Measurements from ENCODE around the gene COBL.

The COBL gene

DNA sequence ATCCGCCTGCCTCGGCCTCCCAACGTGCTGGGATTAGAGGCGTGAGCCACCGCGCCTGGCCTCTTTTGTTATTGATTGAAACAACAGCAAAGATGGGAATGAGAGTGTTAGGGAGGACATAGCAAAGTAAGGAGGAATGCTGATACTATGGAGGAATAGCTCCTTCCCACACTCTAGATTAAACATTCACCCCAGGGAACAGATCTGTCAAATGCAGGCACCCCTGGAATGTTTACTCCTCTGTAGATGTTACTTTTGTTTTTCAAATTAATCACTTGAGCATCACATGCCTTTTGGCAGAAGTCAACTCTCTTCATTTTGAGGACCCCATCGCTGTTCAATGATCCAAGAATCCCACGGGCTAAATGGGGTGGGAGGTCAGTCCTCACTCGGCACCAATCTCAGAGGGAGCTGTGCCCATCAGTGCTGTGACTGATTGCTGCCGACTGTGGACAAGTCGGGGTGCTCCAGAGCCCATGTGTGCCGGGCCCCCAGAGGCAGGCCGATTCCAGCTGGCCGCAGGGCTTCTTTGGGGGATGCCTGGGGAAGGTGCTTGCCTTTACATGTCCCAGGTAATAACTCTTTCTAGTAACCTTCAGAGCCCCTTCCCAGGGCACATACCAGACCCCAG is 10.2 kb upstream of the COBL start:
- TF ChIP-seq, protein P1, sequence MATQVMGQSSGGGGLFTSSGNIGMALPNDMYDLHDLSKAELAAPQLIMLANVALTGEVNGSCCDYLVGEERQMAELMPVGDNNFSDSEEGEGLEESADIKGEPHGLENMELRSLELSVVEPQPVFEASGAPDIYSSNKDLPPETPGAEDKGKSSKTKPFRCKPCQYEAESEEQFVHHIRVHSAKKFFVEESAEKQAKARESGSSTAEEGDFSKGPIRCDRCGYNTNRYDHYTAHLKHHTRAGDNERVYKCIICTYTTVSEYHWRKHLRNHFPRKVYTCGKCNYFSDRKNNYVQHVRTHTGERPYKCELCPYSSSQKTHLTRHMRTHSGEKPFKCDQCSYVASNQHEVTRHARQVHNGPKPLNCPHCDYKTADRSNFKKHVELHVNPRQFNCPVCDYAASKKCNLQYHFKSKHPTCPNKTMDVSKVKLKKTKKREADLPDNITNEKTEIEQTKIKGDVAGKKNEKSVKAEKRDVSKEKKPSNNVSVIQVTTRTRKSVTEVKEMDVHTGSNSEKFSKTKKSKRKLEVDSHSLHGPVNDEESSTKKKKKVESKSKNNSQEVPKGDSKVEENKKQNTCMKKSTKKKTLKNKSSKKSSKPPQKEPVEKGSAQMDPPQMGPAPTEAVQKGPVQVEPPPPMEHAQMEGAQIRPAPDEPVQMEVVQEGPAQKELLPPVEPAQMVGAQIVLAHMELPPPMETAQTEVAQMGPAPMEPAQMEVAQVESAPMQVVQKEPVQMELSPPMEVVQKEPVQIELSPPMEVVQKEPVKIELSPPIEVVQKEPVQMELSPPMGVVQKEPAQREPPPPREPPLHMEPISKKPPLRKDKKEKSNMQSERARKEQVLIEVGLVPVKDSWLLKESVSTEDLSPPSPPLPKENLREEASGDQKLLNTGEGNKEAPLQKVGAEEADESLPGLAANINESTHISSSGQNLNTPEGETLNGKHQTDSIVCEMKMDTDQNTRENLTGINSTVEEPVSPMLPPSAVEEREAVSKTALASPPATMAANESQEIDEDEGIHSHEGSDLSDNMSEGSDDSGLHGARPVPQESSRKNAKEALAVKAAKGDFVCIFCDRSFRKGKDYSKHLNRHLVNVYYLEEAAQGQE (IDR thresholded peaks at IDR 0.05; ENCODE audit: insufficient read depth in 1 of 2, low read depth in 2 of 2, low read length in 2 of 2): no peak
- TF ChIP-seq TAF1 (IDR thresholded peaks at IDR 0.05; ENCODE audit: borderline replicate concordance, insufficient read depth, low read length) (no peak), FOXP2 (optimal IDR thresholded peaks at IDR 0.05; ENCODE audit: borderline replicate concordance, extremely low read depth, extremely low read length, insufficient read depth) (no peak)

DNA sequence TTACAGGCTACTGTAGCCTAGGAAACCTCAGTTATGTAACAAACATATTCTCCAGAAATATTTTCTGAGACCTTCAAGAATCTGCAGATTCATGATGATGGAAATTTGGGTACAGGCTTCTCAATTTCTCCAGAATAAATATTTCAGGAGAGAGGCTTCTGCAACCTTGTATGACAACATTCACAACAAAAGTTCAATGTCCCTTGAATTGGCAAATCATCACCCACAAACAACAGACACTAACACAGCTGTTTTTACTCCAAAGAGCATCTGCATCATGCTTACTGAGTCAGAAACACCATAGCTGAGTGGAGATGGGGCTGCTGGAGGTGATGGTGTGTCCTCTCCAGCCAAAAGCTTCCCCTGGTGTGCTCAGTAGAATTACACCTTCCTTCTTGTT is 9.3 kb upstream of the COBL start:
- no peak for TF ChIP-seq POLR2AphosphoS5 (IDR thresholded peaks at IDR 0.05; ENCODE audit: low read depth, low read length)
- TF ChIP-seq, protein P1 (IDR thresholded peaks at IDR 0.05; ENCODE audit: insufficient read depth in 1 of 2, low read depth in 2 of 2, low read length in 2 of 2): no peak
- no peak for TF ChIP-seq SIN3A (IDR thresholded peaks at IDR 0.05; ENCODE audit: borderline replicate concordance, insufficient read depth, low read length)
- no peak for TF ChIP-seq FOXP2 (optimal IDR thresholded peaks at IDR 0.05; ENCODE audit: borderline replicate concordance, extremely low read depth, extremely low read length, insufficient read depth)
- no peak for TF ChIP-seq TAF1 (IDR thresholded peaks at IDR 0.05; ENCODE audit: borderline replicate concordance, insufficient read depth, low read length)

DNA sequence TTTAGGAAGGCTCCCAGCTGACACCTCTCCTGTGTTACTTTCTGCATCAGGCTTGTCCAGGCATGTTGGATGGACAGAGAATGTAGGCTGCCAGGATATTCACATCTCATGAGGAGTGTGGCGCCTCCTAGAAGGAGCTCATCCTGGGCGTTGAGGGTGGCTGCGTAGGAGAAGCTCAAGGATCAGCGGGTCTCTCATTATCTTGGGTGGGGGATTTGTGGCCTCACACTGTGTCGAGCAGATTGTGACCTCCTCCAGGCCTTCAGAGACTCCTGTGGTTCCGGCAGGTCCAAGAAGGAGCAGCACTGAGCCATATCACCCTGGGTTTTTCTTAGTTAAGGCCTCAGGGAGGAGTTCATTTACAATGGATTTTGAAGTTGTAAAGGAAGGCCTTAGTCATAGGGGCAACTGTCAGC is 8.7 kb upstream of the COBL start:
- TF ChIP-seq, protein P1 (IDR thresholded peaks at IDR 0.05; ENCODE audit: insufficient read depth in 1 of 2, low read depth in 2 of 2, low read length in 2 of 2): no peak
- TF ChIP-seq POLR2AphosphoS5 (IDR thresholded peaks at IDR 0.05; ENCODE audit: low read depth, low read length): no peak
- TF ChIP-seq FOXP2 (optimal IDR thresholded peaks at IDR 0.05; ENCODE audit: borderline replicate concordance, extremely low read depth, extremely low read length, insufficient read depth): no peak
- no peak for TF ChIP-seq SIN3A (IDR thresholded peaks at IDR 0.05; ENCODE audit: borderline replicate concordance, insufficient read depth, low read length)
- TF ChIP-seq TAF1 (IDR thresholded peaks at IDR 0.05; ENCODE audit: borderline replicate concordance, insufficient read depth, low read length): no peak

DNA sequence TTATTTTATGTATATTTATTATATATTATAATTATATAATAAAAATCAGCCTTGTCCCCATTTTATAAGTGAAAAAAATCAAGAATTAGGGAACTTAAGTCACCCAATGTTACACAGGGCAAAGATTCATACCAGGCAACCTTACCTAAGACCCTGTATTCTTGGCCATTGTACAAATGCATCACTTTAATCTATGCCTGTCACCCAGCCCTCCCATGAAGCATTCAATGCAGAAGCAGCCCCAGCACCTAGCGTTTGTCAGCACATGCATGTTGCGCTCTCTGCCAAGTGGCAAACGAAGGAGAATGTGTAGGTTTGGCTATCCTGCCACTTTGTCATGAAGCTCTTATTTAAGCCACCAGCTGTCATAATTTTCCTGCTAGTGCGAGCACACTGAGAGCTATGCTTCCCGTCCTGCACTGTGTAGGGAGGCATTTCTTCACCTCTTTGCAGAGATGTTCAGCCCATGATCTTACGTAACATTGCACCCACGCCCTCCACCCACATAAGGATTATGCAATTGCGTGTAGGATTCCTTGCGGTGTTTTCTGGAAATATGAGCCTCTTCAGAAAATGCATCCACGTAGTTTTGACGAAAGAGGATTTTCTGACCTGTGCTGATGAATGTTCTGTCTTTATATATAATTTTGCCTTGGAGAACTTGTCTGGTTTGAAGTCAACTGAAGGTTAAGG is 7.7 kb upstream of the COBL start:
- TF ChIP-seq, protein P1 (IDR thresholded peaks at IDR 0.05; ENCODE audit: insufficient read depth in 1 of 2, low read depth in 2 of 2, low read length in 2 of 2): no peak
- TF ChIP-seq POLR2AphosphoS5 (IDR thresholded peaks at IDR 0.05; ENCODE audit: low read depth, low read length) (no peak), TAF1 (IDR thresholded peaks at IDR 0.05; ENCODE audit: borderline replicate concordance, insufficient read depth, low read length) (no peak), FOXP2 (optimal IDR thresholded peaks at IDR 0.05; ENCODE audit: borderline replicate concordance, extremely low read depth, extremely low read length, insufficient read depth) (no peak), SIN3A (IDR thresholded peaks at IDR 0.05; ENCODE audit: borderline replicate concordance, insufficient read depth, low read length) (no peak)

Measured in PFSK-1 (cell line).